GM12878 (cell line): ENCODE data around the gene OXA1L. TPM values are rescaled to one million over a fixed set of nuclear protein-coding genes. Genes with fewer than 3 reads are reported as not detected.
"Not testable (repeated sequence)": the region's sequence is repeated elsewhere in the genome, so short reads cannot be mapped to it uniquely, and the experiment has no call there.

Experiments used
- ATAC-seq: fragments of 200-7000 bp; cut with Tn5 transposase; 3 replicates; pipeline ENCODE4 v1.9.1; 2020; ENCODE audit warnings: mild to moderate bottlenecking, moderate library complexity
- BruUV-seq: library from RNA; stranded (reverse); fragments of 400-500 nt; replicated peaks from 2 replicates; lab custom pipeline; 2021; lab: Mats Ljungman, UMichigan
- CTCF ChIA-PET: fragments of 300-600 bp; sonication (Branson Sonifier 250); formaldehyde crosslinking; extraction: SDS; loops from one replicate; lab custom pipeline; 2021; ENCODE audit warnings: inconsistent platforms; lab: Yijun Ruan, JAX
- POLR2A ChIA-PET: fragments of 350-600 bp; formaldehyde crosslinking; extraction: SDS; loops from one replicate; lab custom pipeline; 2021; ENCODE audit warnings: inconsistent platforms; lab: Charles Lee
- RAD21 ChIA-PET: fragments of 300-600 bp; sonication (Branson Sonifier 250); formaldehyde crosslinking; loops from one replicate; lab custom pipeline; 2023; ENCODE audit warnings: antibody characterized with exemption; ENCODE audit not compliant: unreplicated experiment; lab: Charles Lee
- SMC1A ChIA-PET: fragments of 300-600 bp; sonication (Branson Sonifier 250); formaldehyde crosslinking; loops from one replicate; lab custom pipeline; 2023; ENCODE audit not compliant: unreplicated experiment, uncharacterized antibody; lab: Charles Lee
- DNase-seq: peaks from one replicate; pipeline ENCODE4 v3.0.0-alpha.2; 2011; ENCODE audit warnings: low read depth, low spot score
- FAIRE-seq: peaks from 3 replicates; lab custom pipeline; 2011; peaks lifted over from hg19 to GRCh38; lab: Jason Lieb, UNC
- H2AFZ ChIP-seq: 2 replicates; pipeline ENCODE4 v1.6.0; 2011; ENCODE audit warnings: low read depth, low read length, control low read depth; ENCODE audit not compliant: control insufficient read depth
- H3K27ac ChIP-seq: 2 replicates; pipeline ENCODE4 v1.5.1; 2011; ENCODE audit warnings: control low read depth; ENCODE audit not compliant: control insufficient read depth, insufficient read depth
- H3K27me3 ChIP-seq, 2 experiments: replicated peaks in 1 of 2; 2 replicates each; pipeline versions ENCODE4 v1.6.0 to v1.6.1; 2011; ENCODE audit warnings: low read length in 1 of 2; ENCODE audit not compliant: control insufficient read depth in 2 of 2, insufficient read depth in 2 of 2
- H3K36me3 ChIP-seq, 2 experiments: 2 replicates each; pipeline ENCODE4 v1.5.1; 2011; ENCODE audit warnings: low read length in 1 of 2; ENCODE audit not compliant: control insufficient read depth in 2 of 2, insufficient read depth in 2 of 2
- H3K4me1 ChIP-seq: 2 replicates; pipeline ENCODE4 v1.6.1; 2011; ENCODE audit warnings: mild to moderate bottlenecking, low read length, moderate library complexity, mixed read lengths; ENCODE audit not compliant: control insufficient read depth, insufficient read depth
- H3K4me2 ChIP-seq: 2 replicates; pipeline ENCODE4 v1.6.0; 2011; ENCODE audit warnings: control low read depth; ENCODE audit not compliant: control insufficient read depth, insufficient read depth
- H3K4me3 ChIP-seq: fragments of 200-600 bp; sonication (generic); 2 replicates; pipeline ENCODE4 v1.5.1; 2016
- H3K79me2 ChIP-seq: 2 replicates; pipeline ENCODE4 v1.6.0; 2011; ENCODE audit warnings: low read length; ENCODE audit not compliant: control insufficient read depth, insufficient read depth
- H3K9ac ChIP-seq: 2 replicates; pipeline ENCODE4 v1.8.0; 2011; ENCODE audit warnings: low read length, control low read depth, mixed read lengths; ENCODE audit not compliant: control insufficient read depth, insufficient read depth
- H3K9me3 ChIP-seq: replicated peaks from 3 replicates; pipeline ENCODE4 v1.5.1; 2011; ENCODE audit warnings: mild to moderate bottlenecking, low read length; ENCODE audit not compliant: control insufficient read depth, insufficient read depth
- H4K20me1 ChIP-seq: 2 replicates; pipeline ENCODE4 v1.6.0; 2011; ENCODE audit not compliant: control insufficient read depth, insufficient read depth
- HCFC1 ChIP-seq: fragments of 150-350 bp; IDR thresholded peaks from 2 replicates; pipeline ENCODE4 v1.6.1; 2014; ENCODE audit warnings: low read length
- IRF3 ChIP-seq: fragments of 450-650 bp; IDR thresholded peaks from 2 replicates; pipeline ENCODE4 v1.6.1; 2014; ENCODE audit warnings: mild to moderate bottlenecking
- RAD21 ChIP-seq: IDR thresholded peaks from 2 replicates; pipeline ENCODE4 v1.6.1; 2011; ENCODE audit warnings: mild to moderate bottlenecking, low read depth, low read length, moderate library complexity; ENCODE audit not compliant: insufficient read depth
- REST ChIP-seq: IDR thresholded peaks from 2 replicates; pipeline ENCODE4 v1.6.1; 2012; ENCODE audit warnings: mild to moderate bottlenecking, low read depth, low read length
- WGBS: methylation state at CpG from one replicate; pipeline ENCODE4 v1.1.6; 2016; ENCODE audit warnings: low lambda C conversion rate; ENCODE audit not compliant: insufficient replicate concordance, insufficient coverage; ENCODE audit errors: missing lambda C conversion rate; 5-methylcytosine and 5-hydroxymethylcytosine counted together
- in situ Hi-C: fragments of 300-500 bp; cut with MboI; formaldehyde crosslinking; loops from 9 replicates; pipeline ENCODE4 v1.14.3; 2018; ENCODE audit warnings: mixed read lengths
- intact Hi-C: fragments of 100-400 bp; cut with micrococcal nuclease; formaldehyde crosslinking; loops from one replicate; pipeline ENCODE4 v1.14.2; 2022; ENCODE audit not compliant: unreplicated experiment
- polyA plus RNA-seq, 11 experiments: library from polyadenylated mRNA; depleted of rRNA in 4 of 11; unstranded in 6 of 11; stranded (reverse) in 5 of 11; fragments of >200 nt; fragmentation: Nextera tagmentation in 4 of 11; fragmentation: Illumina TruSeq in 1 of 11; extraction: Ambion mirVana in 4 of 11; extraction: Trizol in 1 of 11; gene quantifications; 1 replicate in 1 of 11; 2 replicates in 10 of 11; pipeline versions ENCODE4 v1.2.1 to v1.2.3, GENCODE V29; 2011 to 2016; ENCODE audit warnings: inconsistent platforms in 2 of 11, missing spikeins in 2 of 11, low read depth in 1 of 11
- total RNA-seq, 4 experiments: library from RNA; depleted of rRNA in 3 of 4; stranded (reverse); fragments of >200 nt in 3 of 4; fragmentation: Illumina TruSeq in 1 of 4; extraction: Trizol in 1 of 4; gene quantifications; 2 replicates each; pipeline versions ENCODE4 v1.2.1 to v1.2.3, GENCODE V29; 2013 to 2021

The OXA1L gene
- total and polyA plus RNA-seq, 10 of the 15 experiments (the other 5 are each of a cell fraction or from before 2014, with no cell fraction given): 105 to 289 (median 146) TPM

GRCh38 chr14:22721213-22721612, 45.3 kb upstream of the OXA1L start (continued):
- TF ChIP-seq IRF3: no peak
- no peak for TF ChIP-seq HCFC1

- 67% methylated on average over 1 of the region's 1 CpG for WGBS
- Histone ChIP-seq H3K9ac (no peak overlapping the region), H3K27me3 (no peaks in the 10 kb centered on the region), H3K9me3 (no peaks in the 10 kb centered on the region; the same call in 2 of the 3 replicates), H2AFZ (no peak overlapping the region), H3K4me3 (no peak overlapping the region), H3K4me1 (no peaks in the 10 kb centered on the region; the same call in 1 of the 2 replicates), H3K79me2 (no peaks in the 10 kb centered on the region), H3K36me3 (no peaks in the 10 kb centered on the region), H3K27ac (no peak overlapping the region), H3K4me2 (no peak overlapping the region), H4K20me1 (no peaks in the 10 kb centered on the region)
- TF ChIP-seq RAD21 (no peak), REST (peak; percentile 65; the same call in 1 of the 2 replicates)
- POLR2A ChIA-PET: no interaction called here
- SMC1A ChIA-PET: interaction anchor here (0.9 kb wide), 1 partner anchor 8 kb away, joined by 3 read pairs; no protein-coding TSS in a partner anchor
- intact Hi-C loops: no loop called here
- RAD21 ChIA-PET: interaction anchor here (1.0 kb wide), 1 partner anchor 42 kb away, joined by 6 read pairs; no protein-coding TSS in a partner anchor
- CTCF ChIA-PET: interaction anchor here (0.7 kb wide), 2 partner anchors 12 to 139 kb away, joined by 3 read pairs; no protein-coding TSS in a partner anchor
- in situ Hi-C loops: no loop called here
- FAIRE-seq: no peak
- DNase-seq: no peak
- BruUV-seq: no TSS peak
- ATAC-seq: no peak
Observed at GRCh38 chr14:22723815-22724214, 42.7 kb upstream of the OXA1L start.

- H4K20me1 ChIP-seq, H3K4me1 ChIP-seq, H3K36me3 ChIP-seq, ATAC-seq, H3K4me3 ChIP-seq, FAIRE-seq, RAD21 ChIA-PET, DNase-seq, H3K27ac ChIP-seq, H3K27me3 ChIP-seq, POLR2A ChIA-PET, CTCF ChIA-PET, intact Hi-C loops, BruUV-seq, in situ Hi-C loops, SMC1A ChIA-PET, H3K9ac ChIP-seq, H3K9me3 ChIP-seq, H3K79me2 ChIP-seq, H2AFZ ChIP-seq, H3K4me2 ChIP-seq: not testable (repeated sequence)
- WGBS: 48% methylated on average over 8 of the region's 8 CpGs
Observed at GRCh38 chr14:22724847-22725246, 41.6 kb upstream of the OXA1L start.
